ENCODE results near the gene COL7A1. TPM values are rescaled to one million over a fixed set of nuclear protein-coding genes. Genes with fewer than 3 reads are reported as not detected.

COL7A1 gene
- total RNA-seq, 1 experiment from 2014 or later, result 16.4 TPM

GRCh38 chr3:48614044-48614443 lies 18.9 kb upstream of the COL7A1 start:
- ChIA-PET POLR2A (ENCODE audit: low non-redundant PET) (no interaction called here), CTCF (interaction anchor here (0.6 kb wide), 1 partner anchor 10 kb away, joined by 3 read pairs; no protein-coding TSS in a partner anchor)
- Histone ChIP-seq H3K27me3 (replicated peaks; ENCODE audit: insufficient read depth, low read depth, low read length, poor library complexity) (no peaks in the 10 kb centered on the region), H3K9me3 (ENCODE audit: low read depth, low read length, poor library complexity, severe bottlenecking) (no peaks in the 10 kb centered on the region), H3K4me3 (ENCODE audit: low read depth, low read length, poor library complexity, severe bottlenecking) (no peak overlapping the region), H3K36me3 (ENCODE audit: insufficient read depth, low read length, poor library complexity, severe bottlenecking) (no peaks in the 10 kb centered on the region), H3K4me1 (ENCODE audit: insufficient read depth, low read length, poor library complexity, severe bottlenecking) (no peaks in the 10 kb centered on the region), H3K27ac (ENCODE audit: low read depth, low read length, poor library complexity, severe bottlenecking) (no peak overlapping the region)
- intact Hi-C loops (cut with micrococcal nuclease; ENCODE audit: unreplicated experiment), result no loop called here
- no peak for TF ChIP-seq CTCF (conservative IDR thresholded peaks at IDR 0.05; ENCODE audit: low read depth, low read length)
- no peak for TF ChIP-seq EZH2 (IDR thresholded peaks at IDR 0.05; ENCODE audit: borderline replicate concordance, low read depth, low read length, poor library complexity, severe bottlenecking)
- DNase-seq (ENCODE audit: low spot score), result no peak
- no TSS peak for BruUV-seq (replicated peaks)

- no peak overlapping the region for H3K4me3 ChIP-seq (ENCODE audit: low read depth, low read length, poor library complexity, severe bottlenecking)
- no peak for TF ChIP-seq EZH2 (IDR thresholded peaks at IDR 0.05; ENCODE audit: borderline replicate concordance, low read depth, low read length, poor library complexity, severe bottlenecking)
- TF ChIP-seq CTCF (conservative IDR thresholded peaks at IDR 0.05; ENCODE audit: low read depth, low read length), result no peak
- CTCF ChIA-PET, result no interaction called here
- H3K27ac ChIP-seq (ENCODE audit: low read depth, low read length, poor library complexity, severe bottlenecking), result no peak overlapping the region
- H3K4me1 ChIP-seq (ENCODE audit: insufficient read depth, low read length, poor library complexity, severe bottlenecking), result peaks cover 6% of the 10 kb centered on the region
- POLR2A ChIA-PET (ENCODE audit: low non-redundant PET), result no interaction called here
- intact Hi-C loops (cut with micrococcal nuclease; ENCODE audit: unreplicated experiment), result no loop called here
- BruUV-seq (replicated peaks), result no TSS peak
- no peak for DNase-seq (ENCODE audit: low spot score)
- H3K27me3 ChIP-seq (replicated peaks; ENCODE audit: insufficient read depth, low read depth, low read length, poor library complexity), result no peaks in the 10 kb centered on the region
- H3K36me3 ChIP-seq (ENCODE audit: insufficient read depth, low read length, poor library complexity, severe bottlenecking), result no peaks in the 10 kb centered on the region
- H3K9me3 ChIP-seq (ENCODE audit: low read depth, low read length, poor library complexity, severe bottlenecking), result no peaks in the 10 kb centered on the region
Measured at GRCh38 chr3:48612309-48612708, 17.2 kb upstream of the COL7A1 start.

- peak; percentile 86 for DNase-seq (ENCODE audit: low spot score)
- ChIA-PET POLR2A (ENCODE audit: low non-redundant PET) (interaction anchor here (0.7 kb wide), 1 partner anchor 50 kb away, joined by 3 read pairs; no protein-coding TSS in a partner anchor), CTCF (no interaction called here)
- intact Hi-C loops (cut with micrococcal nuclease; ENCODE audit: unreplicated experiment), result no loop called here
- Histone ChIP-seq H3K4me1 (ENCODE audit: insufficient read depth, low read length, poor library complexity, severe bottlenecking) (peaks cover 6% of the 10 kb centered on the region), H3K9me3 (ENCODE audit: low read depth, low read length, poor library complexity, severe bottlenecking) (no peaks in the 10 kb centered on the region), H3K36me3 (ENCODE audit: insufficient read depth, low read length, poor library complexity, severe bottlenecking) (peaks cover 17% of the 10 kb centered on the region), H3K27me3 (replicated peaks; ENCODE audit: insufficient read depth, low read depth, low read length, poor library complexity) (no peaks in the 10 kb centered on the region), H3K4me3 (ENCODE audit: low read depth, low read length, poor library complexity, severe bottlenecking) (peak within 1 kb of the TSS; percentile 85), H3K27ac (ENCODE audit: low read depth, low read length, poor library complexity, severe bottlenecking) (peak within 1 kb of the TSS; percentile 93)
- no TSS peak for BruUV-seq (replicated peaks)
- TF ChIP-seq CTCF (conservative IDR thresholded peaks at IDR 0.05; ENCODE audit: low read depth, low read length), result peak; percentile 59
- TF ChIP-seq EZH2 (IDR thresholded peaks at IDR 0.05; ENCODE audit: borderline replicate concordance, low read depth, low read length, poor library complexity, severe bottlenecking), result no peak
Measured at GRCh38 chr3:48609088-48610005, 14.2 kb upstream of the COL7A1 start, which contains the start of gene UQCRC1. UQCRC1 (minus strand) TSS chr3:48609646; CDS start chr3:48609620, 26 bp downstream.

Data from A673 (cell line).